A172 (cell line): ENCODE measurements around the gene SF3B6. TPM values are rescaled to one million over a fixed set of nuclear protein-coding genes. Genes with fewer than 3 reads are reported as not detected.

Source experiments
- DNase-seq: peaks from one replicate; pipeline ENCODE4 v3.0.0-alpha.2; 2015; ENCODE audit warnings: low spot score
- total RNA-seq: library from RNA; depleted of rRNA; stranded (reverse); fragments of >200 nt; shearing (Covaris generic); gene quantifications from 2 replicates; pipeline ENCODE4 v1.2.3, GENCODE V29; 2014; rRNA removed

SF3B6 gene
- total RNA-seq, 1 experiment from 2014 or later: 380 TPM

- DNase-seq: no peak
Observed at GRCh38 chr2:24018241-24018640, 57.9 kb downstream of the SF3B6 start.

- no peak for DNase-seq
Observed at GRCh38 chr2:24017711-24018110, 58.4 kb downstream of the SF3B6 start.

Other genes with a start within 250 kb of the SF3B6 start
- gene ATAD2B, start 149.2 kb downstream of the SF3B6 start, total RNA-seq: 13.7 and 17.2 TPM in 2 replicates
- gene UBXN2A, start 135.9 kb downstream of the SF3B6 start, total RNA-seq: 35.9 and 36.5 TPM in 2 replicates
- 0.24 TPM in 1 of 2 replicates, not detected in the other for gene MFSD2B, start 66.2 kb downstream of the SF3B6 start, total RNA-seq
- 10.7 and 14.7 TPM in 2 replicates for gene WDCP, start 28.9 kb downstream of the SF3B6 start, total RNA-seq
- 5.2 and 10.8 TPM in 2 replicates for gene FKBP1B, start 26.6 kb downstream of the SF3B6 start, total RNA-seq
- 64.3 and 69.3 TPM in 2 replicates for gene TP53I3, start 8.5 kb upstream of the SF3B6 start, total RNA-seq
- 0.40 and 2.3 TPM in 2 replicates for gene PFN4, start 47.0 kb upstream of the SF3B6 start, total RNA-seq
- 5.9 and 8.6 TPM in 2 replicates for gene FAM228B, start 47.1 kb upstream of the SF3B6 start, total RNA-seq
- not detected in 2 replicates for gene FAM228A, start 98.7 kb upstream of the SF3B6 start, total RNA-seq